HepG2 (cell line): ENCODE measurements around the gene UPK1A. TPM values are rescaled to one million over a fixed set of nuclear protein-coding genes. Genes with fewer than 3 reads are reported as not detected.

Experiments
- CREB1 ChIP-seq, 2 experiments: fragments of 450-650 bp in 1 of 2; IDR thresholded peaks; 2 replicates each; pipeline ENCODE4 v1.6.1; 2016 to 2017; ENCODE audit warnings: control low read depth in 1 of 2, mild to moderate bottlenecking in 1 of 2, missing compliant biosample characterization in 1 of 2, missing genetic modification characterization in 1 of 2
- FOXC1 ChIP-seq: sonication (generic); formaldehyde crosslinking; IDR thresholded peaks from 2 replicates; pipeline ENCODE4 v1.8.0; 2022; ENCODE audit warnings: mild to moderate bottlenecking, missing genetic modification reagents, borderline replicate concordance
- KLF6 ChIP-seq: IDR thresholded peaks from 2 replicates; pipeline ENCODE4 v1.8.0; 2016; ENCODE audit warnings: missing biosample characterization, missing genetic modification reagents
- ONECUT2 ChIP-seq: sonication (generic); formaldehyde crosslinking; IDR thresholded peaks from 2 replicates; pipeline ENCODE4 v1.4.0; 2020; ENCODE audit warnings: missing genetic modification reagents
- PREB ChIP-seq: sonication (generic); formaldehyde crosslinking; IDR thresholded peaks from 2 replicates; pipeline ENCODE4 v1.4.0; 2020; ENCODE audit warnings: missing genetic modification reagents
- RBM22 ChIP-seq: fragments of 200-400 bp; formaldehyde crosslinking; optimal IDR thresholded peaks from 2 replicates; pipeline ENCODE3; 2017; ENCODE audit warnings: mild to moderate bottlenecking, low read length, moderate library complexity
- SPEN ChIP-seq: sonication (generic); formaldehyde crosslinking; IDR thresholded peaks from 2 replicates; pipeline ENCODE4 v1.5.1; 2020; ENCODE audit warnings: low read depth, mild to moderate bottlenecking, missing genetic modification reagents
- THAP7 ChIP-seq: sonication (generic); formaldehyde crosslinking; IDR thresholded peaks from 2 replicates; pipeline ENCODE4 v1.8.1; 2023; ENCODE audit warnings: mild to moderate bottlenecking, missing genetic modification reagents
- TRIM22 ChIP-seq: fragments of 450-650 bp; IDR thresholded peaks from 2 replicates; pipeline ENCODE4 v1.6.1; 2017
- XBP1 ChIP-seq: sonication (generic); formaldehyde crosslinking; IDR thresholded peaks from 2 replicates; pipeline ENCODE4 v1.5.0; 2020; ENCODE audit warnings: missing genetic modification reagents
- ZFX ChIP-seq: sonication (generic); formaldehyde crosslinking; IDR thresholded peaks from 2 replicates; pipeline ENCODE4 v1.4.0; 2020; ENCODE audit warnings: mild to moderate bottlenecking, low read depth, missing genetic modification reagents, moderate library complexity
- ZIK1 ChIP-seq: sonication (generic); formaldehyde crosslinking; IDR thresholded peaks from 2 replicates; pipeline ENCODE4 v1.5.0; 2020; ENCODE audit warnings: mild to moderate bottlenecking, low read depth, missing genetic modification reagents, borderline replicate concordance
- ZKSCAN5 ChIP-seq: sonication (generic); formaldehyde crosslinking; IDR thresholded peaks from 2 replicates; pipeline ENCODE4 v1.5.1; 2020; ENCODE audit warnings: mild to moderate bottlenecking, missing genetic modification reagents
- ZMYM3 ChIP-seq: sonication (generic); formaldehyde crosslinking; IDR thresholded peaks from 2 replicates; pipeline ENCODE4 v1.5.1; 2020; ENCODE audit warnings: mild to moderate bottlenecking, missing genetic modification reagents
- ZNF101 ChIP-seq: sonication (generic); formaldehyde crosslinking; IDR thresholded peaks from 2 replicates; pipeline ENCODE4 v1.4.0; 2020; ENCODE audit warnings: mild to moderate bottlenecking, low read depth, missing genetic modification reagents, borderline replicate concordance
- ZNF296 ChIP-seq: sonication (generic); formaldehyde crosslinking; conservative IDR thresholded peaks from 2 replicates; pipeline ENCODE4 v1.5.0; 2020; ENCODE audit warnings: mild to moderate bottlenecking, missing genetic modification reagents
- ZNF33B ChIP-seq: sonication (generic); formaldehyde crosslinking; IDR thresholded peaks from 2 replicates; pipeline ENCODE4 v1.5.1; 2020; ENCODE audit warnings: mild to moderate bottlenecking, missing genetic modification reagents
- ZNF513 ChIP-seq: sonication (generic); formaldehyde crosslinking; conservative IDR thresholded peaks from 2 replicates; pipeline ENCODE4 v1.5.0; 2020; ENCODE audit warnings: missing genetic modification reagents
- ZNF530 ChIP-seq: sonication (generic); formaldehyde crosslinking; IDR thresholded peaks from 2 replicates; pipeline ENCODE4 v1.5.0; 2020; ENCODE audit warnings: low read depth, mild to moderate bottlenecking, missing genetic modification reagents
- ZNF589 ChIP-seq: sonication (generic); formaldehyde crosslinking; conservative IDR thresholded peaks from 2 replicates; pipeline ENCODE4 v1.8.0; 2022; ENCODE audit warnings: mild to moderate bottlenecking, moderate library complexity, missing genetic modification reagents
- ZNF616 ChIP-seq: sonication (generic); formaldehyde crosslinking; IDR thresholded peaks from 2 replicates; pipeline ENCODE4 v1.5.0; 2020; ENCODE audit warnings: low read depth, mild to moderate bottlenecking, missing genetic modification reagents
- ZNF75D ChIP-seq: sonication (generic); formaldehyde crosslinking; IDR thresholded peaks from 2 replicates; pipeline ENCODE4 v1.8.1; 2023; ENCODE audit warnings: missing genetic modification reagents, mild to moderate bottlenecking, borderline replicate concordance
- ZNF780A ChIP-seq: sonication (generic); formaldehyde crosslinking; IDR thresholded peaks from 2 replicates; pipeline ENCODE4 v1.8.0; 2022; ENCODE audit warnings: mild to moderate bottlenecking, missing genetic modification reagents, moderate library complexity
- ZNF781 ChIP-seq: sonication (generic); formaldehyde crosslinking; IDR thresholded peaks from 2 replicates; pipeline ENCODE4 v1.5.1; 2020; ENCODE audit warnings: borderline replicate concordance, mild to moderate bottlenecking, missing genetic modification reagents; ENCODE audit errors: not compliant biosample characterization
- ZZZ3 ChIP-seq: sonication (generic); formaldehyde crosslinking; IDR thresholded peaks from 2 replicates; pipeline ENCODE4 v1.4.0; 2020; ENCODE audit warnings: missing genetic modification reagents, mild to moderate bottlenecking, borderline replicate concordance
- polyA plus RNA-seq, 8 experiments: library from polyadenylated mRNA; depleted of rRNA in 3 of 8; stranded (reverse) in 7 of 8; unstranded in 1 of 8; fragments of >200 nt; fragmentation: Illumina TruSeq in 4 of 8; extraction: Trizol in 4 of 8; gene quantifications; 2 replicates each; pipeline versions ENCODE4 v1.2.1 to v1.2.3, GENCODE V29; 2011 to 2016; ENCODE audit warnings: low read depth in 4 of 8, missing spikeins in 1 of 8, mixed read lengths in 1 of 8; ENCODE audit not compliant: insufficient read depth in 1 of 8
- total RNA-seq, 5 experiments: library from RNA; depleted of rRNA; stranded (reverse); fragments of >200 nt; fragmentation: Illumina TruSeq; extraction: Trizol; gene quantifications; 2 replicates each; pipeline ENCODE4 v1.2.3, GENCODE V29; 2016; ENCODE audit warnings: low read depth in 1 of 5

UPK1A gene
- total and polyA plus RNA-seq, 2 of the 13 experiments (the other 11 are each of a cell fraction or from before 2014, with no cell fraction given): 2.9 TPM; not detected in 1

GRCh38 chr19:35673121-35673804 lies 6.9 kb downstream of the UPK1A start (continued):
- TF ChIP-seq ZNF75D (CRISPR knock-in tag) (no peak), TRIM22 (no peak), ZNF33B (CRISPR knock-in tag) (no peak), ZNF589 (no peak), ZNF781 (CRISPR knock-in tag) (no peak), ZNF296 (CRISPR knock-in tag) (no peak), SPEN (CRISPR knock-in tag) (peak; percentile 53; the same call in 1 of the 2 replicates), ZKSCAN5 (CRISPR knock-in tag) (0 out of 2 replicates have a peak, but pooled peaks have one; percentile 17), ONECUT2 (CRISPR knock-in tag) (no peak), RBM22 (no peak), XBP1 (CRISPR knock-in tag) (no peak), ZNF513 (CRISPR knock-in tag) (no peak), ZMYM3 (CRISPR knock-in tag) (peak; percentile 51; the same call in 1 of the 2 replicates), CREB1 (IDR thresholded peaks at IDR 0.05) (peak; percentile 49), CREB1 (CRISPR knock-in tag; IDR thresholded peaks at IDR 0.05) (no peak), ZFX (CRISPR knock-in tag) (peak; percentile 76), ZIK1 (CRISPR knock-in tag) (no peak), ZNF616 (CRISPR knock-in tag) (no peak), PREB (CRISPR knock-in tag) (no peak), ZNF780A (CRISPR knock-in tag) (no peak), ZNF530 (CRISPR knock-in tag) (no peak), ZNF101 (CRISPR knock-in tag) (no peak), KLF6 (CRISPR knock-in tag) (no peak), FOXC1 (CRISPR knock-in tag) (no peak), THAP7 (CRISPR knock-in tag) (no peak), ZZZ3 (no peak)
